Caco-2 (cell line): ENCODE results near the gene KIAA1614. TPM values are rescaled to one million over a fixed set of nuclear protein-coding genes. Genes with fewer than 3 reads are reported as not detected.

Source experiments
- BruUV-seq: library from RNA; stranded (reverse); fragments of 400-500 nt; replicated peaks from 2 replicates; lab custom pipeline; 2021; lab: Mats Ljungman, UMichigan
- CTCF ChIA-PET: fragments of 300-600 bp; sonication (Branson Sonifier 250); formaldehyde crosslinking; loops from one replicate; lab custom pipeline; 2022; ENCODE audit warnings: antibody characterized with exemption; lab: Charles Lee
- POLR2A ChIA-PET: fragments of 300-600 bp; sonication (Branson Sonifier 250); formaldehyde crosslinking; loops from one replicate; lab custom pipeline; 2022; ENCODE audit warnings: antibody characterized with exemption; lab: Charles Lee
- DNase-seq, 2 experiments: peaks; one replicate each; pipeline versions ENCODE4 v3.0.0 to v3.0.0-alpha.2; 2020 to 2022
- H3K27me3 ChIP-seq: replicated peaks from 2 replicates; pipeline ENCODE4 v1.6.0; 2011; ENCODE audit warnings: low read length; ENCODE audit not compliant: control insufficient read depth, insufficient read depth
- H3K36me3 ChIP-seq: 2 replicates; pipeline ENCODE4 v1.5.1; 2011; ENCODE audit warnings: low read length; ENCODE audit not compliant: control insufficient read depth, insufficient read depth
- H3K4me1 ChIP-seq: fragments of 250-450 bp; sonication (Bioruptor Pico); 2 replicates; pipeline ENCODE4 v1.5.1; 2020; ENCODE audit warnings: mild to moderate bottlenecking
- H3K4me3 ChIP-seq: 2 replicates; pipeline ENCODE4 v1.5.1; 2011; ENCODE audit warnings: low read depth, mild to moderate bottlenecking, control low read depth, low read length
- H3K9me3 ChIP-seq: fragments of 250-450 bp; sonication (Bioruptor Pico); 2 replicates; pipeline ENCODE4 v1.5.1; 2020; ENCODE audit warnings: mild to moderate bottlenecking, moderate library complexity
- H3K27ac Mint-ChIP-seq: one replicate; pipeline ENCODE4 v1.8.0; 2022; ENCODE audit warnings: mixed read lengths; ENCODE audit not compliant: unreplicated experiment
- H3K27me3 Mint-ChIP-seq: one replicate; pipeline ENCODE4 v1.8.0; 2022; ENCODE audit warnings: mixed read lengths; ENCODE audit not compliant: insufficient read depth, unreplicated experiment
- H3K36me3 Mint-ChIP-seq: one replicate; pipeline ENCODE4 v1.8.0; 2022; ENCODE audit warnings: mild to moderate bottlenecking, mixed read lengths; ENCODE audit not compliant: insufficient read depth, unreplicated experiment
- H3K4me1 Mint-ChIP-seq: one replicate; pipeline ENCODE4 v1.8.0; 2022; ENCODE audit warnings: low read depth, mixed read lengths; ENCODE audit not compliant: unreplicated experiment
- H3K4me3 Mint-ChIP-seq: one replicate; pipeline ENCODE4 v1.8.0; 2022; ENCODE audit warnings: mild to moderate bottlenecking, moderate library complexity, mixed read lengths; ENCODE audit not compliant: unreplicated experiment
- H3K9me3 Mint-ChIP-seq: one replicate; pipeline ENCODE4 v1.8.0; 2022; ENCODE audit warnings: mixed read lengths; ENCODE audit not compliant: unreplicated experiment
- intact Hi-C: fragments of 100-400 bp; cut with micrococcal nuclease; formaldehyde crosslinking; loops from one replicate; pipeline ENCODE4 v1.10.0; 2022; ENCODE audit not compliant: unreplicated experiment
- total RNA-seq: library from RNA; stranded (reverse); gene quantifications from 2 replicates; pipeline ENCODE4 v1.2.3, GENCODE V29; 2022
- TF ChIP-seq, protein P1 (sequence below), 2 experiments: fragments of 200-600 bp in 1 of 2; IDR thresholded peaks; 1 replicate in 1 of 2; 2 replicates in 1 of 2; pipeline versions ENCODE4 v1.5.1 to v1.8.0; 2011 to 2022; ENCODE audit warnings: antibody characterized with exemption in 1 of 2, control low read depth in 1 of 2, inconsistent platforms in 1 of 2, low read depth in 1 of 2, low read length in 1 of 2, mild to moderate bottlenecking in 1 of 2, moderate library complexity in 1 of 2; ENCODE audit not compliant: insufficient read depth in 1 of 2, severe bottlenecking in 1 of 2, unreplicated experiment in 1 of 2

KIAA1614 gene
- total RNA-seq, 1 experiment from 2014 or later = 0.29 TPM

DNA sequence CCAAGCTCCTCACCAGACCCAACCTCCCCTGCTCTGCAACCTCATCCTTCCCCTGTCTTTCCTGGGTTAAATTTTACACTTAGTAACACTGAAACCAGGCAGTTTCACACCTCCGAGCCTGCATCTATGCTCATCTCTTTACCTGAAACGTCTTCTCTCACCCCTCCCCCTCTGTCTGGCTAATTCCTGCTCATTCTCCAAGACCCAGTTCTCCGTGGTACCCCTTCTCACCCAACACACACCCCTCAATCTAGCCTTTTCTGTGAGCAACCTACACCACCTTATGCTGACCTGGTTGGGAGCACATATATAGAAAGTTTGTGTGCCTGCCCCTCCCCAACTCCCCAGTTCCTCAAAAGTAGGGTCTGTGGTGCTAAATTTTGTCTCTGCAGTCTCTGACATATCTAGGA, 3.7 kb upstream of the KIAA1614 start:
- H3K4me1 ChIP-seq = peaks cover 10% of the 10 kb centered on the region
- H3K27me3 ChIP-seq = no peaks in the 10 kb centered on the region
- Mint-ChIP-seq H3K36me3 (no peaks in the 10 kb centered on the region), H3K4me1 (peaks cover 13% of the 10 kb centered on the region), H3K9me3 (no peaks in the 10 kb centered on the region), H3K4me3 (no peak overlapping the region), H3K27ac (peak overlapping the region; percentile 3), H3K27me3 (no peaks in the 10 kb centered on the region)
- no peak for DNase-seq
- H3K9me3 ChIP-seq = no peaks in the 10 kb centered on the region
- ChIA-PET CTCF (no interaction called here), POLR2A (no interaction called here)
- TF ChIP-seq, protein P1, sequence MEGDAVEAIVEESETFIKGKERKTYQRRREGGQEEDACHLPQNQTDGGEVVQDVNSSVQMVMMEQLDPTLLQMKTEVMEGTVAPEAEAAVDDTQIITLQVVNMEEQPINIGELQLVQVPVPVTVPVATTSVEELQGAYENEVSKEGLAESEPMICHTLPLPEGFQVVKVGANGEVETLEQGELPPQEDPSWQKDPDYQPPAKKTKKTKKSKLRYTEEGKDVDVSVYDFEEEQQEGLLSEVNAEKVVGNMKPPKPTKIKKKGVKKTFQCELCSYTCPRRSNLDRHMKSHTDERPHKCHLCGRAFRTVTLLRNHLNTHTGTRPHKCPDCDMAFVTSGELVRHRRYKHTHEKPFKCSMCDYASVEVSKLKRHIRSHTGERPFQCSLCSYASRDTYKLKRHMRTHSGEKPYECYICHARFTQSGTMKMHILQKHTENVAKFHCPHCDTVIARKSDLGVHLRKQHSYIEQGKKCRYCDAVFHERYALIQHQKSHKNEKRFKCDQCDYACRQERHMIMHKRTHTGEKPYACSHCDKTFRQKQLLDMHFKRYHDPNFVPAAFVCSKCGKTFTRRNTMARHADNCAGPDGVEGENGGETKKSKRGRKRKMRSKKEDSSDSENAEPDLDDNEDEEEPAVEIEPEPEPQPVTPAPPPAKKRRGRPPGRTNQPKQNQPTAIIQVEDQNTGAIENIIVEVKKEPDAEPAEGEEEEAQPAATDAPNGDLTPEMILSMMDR (IDR thresholded peaks at IDR 0.05; ENCODE audit: insufficient read depth in 1 of 2, low read depth in 1 of 2, low read length in 1 of 2, severe bottlenecking in 1 of 2, unreplicated experiment in 1 of 2) = no peak
- intact Hi-C loops = no loop called here
- BruUV-seq = no TSS peak
- H3K36me3 ChIP-seq = no peaks in the 10 kb centered on the region
- H3K4me3 ChIP-seq = no peak overlapping the region

DNA sequence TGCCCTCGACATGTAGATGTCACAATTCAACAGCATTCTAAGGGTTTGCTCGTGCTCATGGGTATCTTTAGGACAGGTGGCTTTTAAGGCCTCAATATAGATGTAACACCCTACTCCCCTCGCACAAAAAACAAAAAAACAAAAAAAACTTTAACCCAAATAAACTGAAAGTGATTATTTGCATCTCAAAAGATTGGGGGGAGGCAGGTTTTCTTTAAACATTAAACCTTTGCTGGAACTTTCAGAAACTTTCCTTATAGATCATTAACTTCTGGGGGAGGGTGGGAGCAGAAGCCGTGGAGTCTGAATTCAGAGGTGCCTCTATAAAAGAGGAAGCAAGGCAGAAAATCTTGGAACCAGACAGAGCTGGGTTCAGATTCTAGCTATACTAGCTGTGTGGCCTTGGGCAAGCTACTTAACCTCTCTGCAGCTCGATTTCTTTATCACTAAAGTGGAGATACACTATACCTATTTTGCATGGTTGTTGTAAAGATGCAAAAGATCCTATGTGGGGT, 3.2 kb upstream of the KIAA1614 start:
- intact Hi-C loops = no loop called here
- no peak for DNase-seq
- no peaks in the 10 kb centered on the region for H3K36me3 Mint-ChIP-seq
- H3K36me3 ChIP-seq = no peaks in the 10 kb centered on the region
- no TSS peak for BruUV-seq
- H3K4me1 ChIP-seq = peaks cover 10% of the 10 kb centered on the region
- H3K9me3 Mint-ChIP-seq = no peaks in the 10 kb centered on the region
- H3K27me3 ChIP-seq = no peaks in the 10 kb centered on the region
- TF ChIP-seq, protein P1 (IDR thresholded peaks at IDR 0.05; ENCODE audit: insufficient read depth in 1 of 2, low read depth in 1 of 2, low read length in 1 of 2, severe bottlenecking in 1 of 2, unreplicated experiment in 1 of 2) = no peak
- CTCF ChIA-PET = no interaction called here
- H3K9me3 ChIP-seq = no peaks in the 10 kb centered on the region
- H3K27ac Mint-ChIP-seq = peak overlapping the region; percentile 3
- POLR2A ChIA-PET = no interaction called here
- H3K4me1 Mint-ChIP-seq = peaks cover 13% of the 10 kb centered on the region
- H3K27me3 Mint-ChIP-seq = no peaks in the 10 kb centered on the region
- no peak overlapping the region for H3K4me3 ChIP-seq
- H3K4me3 Mint-ChIP-seq = no peak overlapping the region

DNA sequence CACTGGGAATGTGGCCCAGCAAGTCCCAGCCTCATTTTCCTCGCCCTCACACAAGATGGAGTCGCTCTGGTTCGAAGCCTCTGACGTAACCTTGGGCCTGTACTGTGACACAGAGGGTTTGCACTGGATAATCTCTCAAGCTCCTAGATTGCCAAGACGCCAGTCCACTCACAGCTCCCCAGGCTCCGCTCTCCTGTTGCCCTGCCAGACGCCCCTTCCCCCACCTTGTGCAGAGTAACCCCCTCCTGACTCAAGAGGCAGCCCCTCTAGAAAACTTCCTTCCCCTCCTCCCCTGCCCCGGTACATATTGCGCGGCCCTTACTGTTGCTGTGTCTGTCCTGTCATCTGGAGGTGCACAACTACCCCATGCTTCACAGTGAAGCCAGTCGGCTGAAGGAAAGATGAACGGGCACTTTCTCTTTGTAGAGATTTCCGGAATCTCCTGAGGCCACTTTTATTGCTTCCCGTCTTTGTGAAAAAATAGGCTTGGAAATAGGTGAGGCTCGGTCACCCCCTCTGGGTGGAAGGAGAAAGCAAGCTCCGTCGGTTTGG, 981 bp upstream of the KIAA1614 start:
- H3K4me3 Mint-ChIP-seq = peak overlapping the region; percentile 62
- DNase-seq = no peak
- Histone ChIP-seq H3K4me1 (peaks cover 10% of the 10 kb centered on the region), H3K27me3 (no peaks in the 10 kb centered on the region), H3K9me3 (no peaks in the 10 kb centered on the region), H3K36me3 (no peaks in the 10 kb centered on the region), H3K4me3 (peak overlapping the region; percentile 46)
- intact Hi-C loops = no loop called here
- ChIA-PET CTCF (interaction anchor here (0.6 to 0.7 kb wide), 2 partner anchors 9 to 12 kb away, joined by 3 to 4 read pairs; no protein-coding TSS in a partner anchor), POLR2A (interaction anchor here (0.6 kb wide), 1 partner anchor 820 kb away, joined by 8 read pairs; no protein-coding TSS in a partner anchor)
- H3K27me3 Mint-ChIP-seq = no peaks in the 10 kb centered on the region
- peaks cover 13% of the 10 kb centered on the region for H3K4me1 Mint-ChIP-seq
- no peaks in the 10 kb centered on the region for H3K9me3 Mint-ChIP-seq
- H3K36me3 Mint-ChIP-seq = no peaks in the 10 kb centered on the region
- TF ChIP-seq, protein P1 (IDR thresholded peaks at IDR 0.05; ENCODE audit: insufficient read depth in 1 of 2, low read depth in 1 of 2, low read length in 1 of 2, severe bottlenecking in 1 of 2, unreplicated experiment in 1 of 2) = no peak
- BruUV-seq = no TSS peak
- no peak overlapping the region for H3K27ac Mint-ChIP-seq
